A549 treated with AZD2906 at 1 μM for 4 hours (cell line): ENCODE results near the gene SIK2. TPM values are rescaled to one million over a fixed set of nuclear protein-coding genes. Genes with fewer than 3 reads are reported as not detected.

Source experiments
- total RNA-seq: library from RNA; stranded (reverse); fragments of 200-300 nt; extraction: Qiagen RNA extraction; gene quantifications from 5 replicates; pipeline ENCODE4 v1.2.3, GENCODE V29; 2022

SIK2 gene
- total RNA-seq = 7.4 to 9.1 TPM (median 9.0 TPM) in 5 replicates

GRCh38 chr11:111601979-111602864 is at the start of gene SIK2:
Gene SIK2 (plus strand): TSS chr11:111602449. CDS start chr11:111602564, 115 bp downstream.

GRCh38 chr11:111765984-111766833 is 164.0 kb downstream of the SIK2 start, which contains the start of gene PPP2R1B:
Gene PPP2R1B (minus strand): TSS chr11:111766389. CDS start chr11:111766361, 28 bp downstream.

Other genes starting within 250 kb of the SIK2 start
- gene POU2AF1, start 223.2 kb upstream of the SIK2 start, total RNA-seq = 0.17 TPM in 1 of 5 replicates, not detected in the others
- 0.10 to 0.23 TPM (median 0.18 TPM) in 4 of 5 replicates, not detected in the other for gene BTG4, start 90.1 kb upstream of the SIK2 start, total RNA-seq
- gene HOATZ, start 87.7 kb upstream of the SIK2 start, total RNA-seq = not detected in 5 replicates
- 3.4 to 4.0 TPM (median 3.6 TPM) in 5 replicates for gene LAYN, start 61.7 kb upstream of the SIK2 start, total RNA-seq
- gene PPP2R1B, start 163.9 kb downstream of the SIK2 start, total RNA-seq = 15.2 to 22.7 TPM (median 18.9 TPM) in 5 replicates